ENCODE results near the gene TXNRD3. TPM values are rescaled to one million over a fixed set of nuclear protein-coding genes. Genes with fewer than 3 reads are reported as not detected.

The TXNRD3 gene
- total RNA-seq, 1 experiment from 2014 or later: 11.1 TPM

DNA sequence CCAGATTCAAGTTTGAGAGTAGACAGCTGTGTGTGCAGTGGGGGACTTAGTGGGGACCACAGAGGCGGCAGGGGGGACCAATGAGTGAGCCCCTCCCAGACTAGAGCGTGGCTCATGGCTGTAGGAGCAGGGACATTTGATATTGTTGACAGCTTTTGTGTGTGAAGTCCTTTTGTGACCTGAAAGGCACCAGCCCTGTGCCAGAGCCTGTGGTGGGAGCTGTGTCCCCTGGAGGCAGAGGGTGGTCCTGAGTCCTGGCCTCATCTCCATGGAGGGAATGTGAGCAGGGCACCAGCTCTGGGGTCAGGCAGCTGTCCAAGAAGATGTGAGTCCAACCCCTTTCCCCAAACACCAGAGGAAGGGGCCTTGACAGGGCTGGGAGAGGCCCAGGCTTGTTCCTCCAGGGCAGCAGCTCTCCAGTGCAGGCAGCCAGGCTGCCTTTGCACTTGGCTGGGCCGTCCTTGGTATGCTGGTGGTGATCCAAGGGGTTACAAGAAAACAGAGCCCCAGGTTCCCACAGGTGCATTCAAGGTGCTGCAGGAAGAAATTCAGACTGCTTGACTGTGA, 86.1 kb downstream of the TXNRD3 start:
- ChIA-PET CTCF (interaction anchor here (0.8 kb wide), 1 partner anchor 50 kb away, joined by 5 read pairs; no protein-coding TSS in a partner anchor), POLR2A (no interaction called here)
- DNase-seq: no peak
- H3K4me3 ChIP-seq (ENCODE audit: low read depth, low read length): no peak overlapping the region
- peaks cover 10% of the 10 kb centered on the region for H3K4me1 Mint-ChIP-seq (ENCODE audit: low read depth, unreplicated experiment)
- TF ChIP-seq, protein P1, sequence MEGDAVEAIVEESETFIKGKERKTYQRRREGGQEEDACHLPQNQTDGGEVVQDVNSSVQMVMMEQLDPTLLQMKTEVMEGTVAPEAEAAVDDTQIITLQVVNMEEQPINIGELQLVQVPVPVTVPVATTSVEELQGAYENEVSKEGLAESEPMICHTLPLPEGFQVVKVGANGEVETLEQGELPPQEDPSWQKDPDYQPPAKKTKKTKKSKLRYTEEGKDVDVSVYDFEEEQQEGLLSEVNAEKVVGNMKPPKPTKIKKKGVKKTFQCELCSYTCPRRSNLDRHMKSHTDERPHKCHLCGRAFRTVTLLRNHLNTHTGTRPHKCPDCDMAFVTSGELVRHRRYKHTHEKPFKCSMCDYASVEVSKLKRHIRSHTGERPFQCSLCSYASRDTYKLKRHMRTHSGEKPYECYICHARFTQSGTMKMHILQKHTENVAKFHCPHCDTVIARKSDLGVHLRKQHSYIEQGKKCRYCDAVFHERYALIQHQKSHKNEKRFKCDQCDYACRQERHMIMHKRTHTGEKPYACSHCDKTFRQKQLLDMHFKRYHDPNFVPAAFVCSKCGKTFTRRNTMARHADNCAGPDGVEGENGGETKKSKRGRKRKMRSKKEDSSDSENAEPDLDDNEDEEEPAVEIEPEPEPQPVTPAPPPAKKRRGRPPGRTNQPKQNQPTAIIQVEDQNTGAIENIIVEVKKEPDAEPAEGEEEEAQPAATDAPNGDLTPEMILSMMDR (IDR thresholded peaks at IDR 0.05; ENCODE audit: insufficient read depth in 1 of 2, low read depth in 1 of 2, low read length in 1 of 2, severe bottlenecking in 1 of 2, unreplicated experiment in 1 of 2): no peak
- H3K9me3 ChIP-seq: no peaks in the 10 kb centered on the region
- intact Hi-C loops (cut with micrococcal nuclease; ENCODE audit: unreplicated experiment): no loop called here
- H3K9me3 Mint-ChIP-seq (ENCODE audit: unreplicated experiment): no peaks in the 10 kb centered on the region
- H3K4me3 Mint-ChIP-seq (ENCODE audit: unreplicated experiment): no peak overlapping the region
- H3K36me3 Mint-ChIP-seq (ENCODE audit: insufficient read depth, unreplicated experiment): no peaks in the 10 kb centered on the region
- H3K27me3 Mint-ChIP-seq (ENCODE audit: insufficient read depth, unreplicated experiment): peaks cover 3% of the 10 kb centered on the region
- H3K36me3 ChIP-seq (ENCODE audit: control insufficient read depth, insufficient read depth, low read length): no peaks in the 10 kb centered on the region
- H3K27ac Mint-ChIP-seq (ENCODE audit: unreplicated experiment): no peak overlapping the region
- no TSS peak for BruUV-seq (replicated peaks)
- H3K27me3 ChIP-seq (replicated peaks; ENCODE audit: control insufficient read depth, insufficient read depth, low read length): no peaks in the 10 kb centered on the region
- no peaks in the 10 kb centered on the region for H3K4me1 ChIP-seq

DNA sequence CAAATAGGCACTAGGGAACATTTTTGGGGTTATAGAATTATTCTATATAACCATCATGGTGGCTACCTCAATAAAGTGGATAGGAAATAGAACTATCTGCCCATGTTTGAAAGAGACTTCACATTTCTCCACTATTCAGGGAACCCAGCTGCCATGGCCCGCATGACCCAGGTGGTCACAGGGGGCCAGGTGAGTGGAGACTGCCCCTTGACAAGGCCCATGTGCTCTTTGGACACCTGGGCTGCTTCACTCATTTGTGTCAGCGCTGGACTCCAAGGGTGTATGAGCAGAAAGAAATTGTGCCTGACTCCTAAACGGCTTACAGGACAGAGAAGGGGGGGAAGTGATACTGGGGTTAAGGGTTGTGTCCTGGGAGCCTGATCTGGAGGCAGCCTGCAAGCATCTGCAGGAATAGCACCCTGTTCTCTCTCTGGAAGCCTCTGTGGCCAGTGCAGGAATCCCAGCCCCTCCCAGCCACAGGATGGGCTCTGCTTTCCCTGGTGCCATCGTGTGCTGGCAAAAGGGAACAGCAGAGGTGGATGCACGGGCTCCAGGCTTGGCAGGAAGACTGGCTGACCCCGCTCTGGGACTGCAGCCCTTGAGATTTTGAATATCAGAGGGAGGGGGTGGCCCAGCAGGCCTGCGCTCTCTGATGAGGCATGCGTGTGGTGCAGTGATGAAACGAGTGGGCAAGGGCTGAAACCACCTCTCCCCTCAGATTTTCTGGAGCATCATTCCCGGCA, 87.1 kb downstream of the TXNRD3 start:
- intact Hi-C loops (cut with micrococcal nuclease; ENCODE audit: unreplicated experiment): no loop called here
- Mint-ChIP-seq H3K9me3 (ENCODE audit: unreplicated experiment) (no peaks in the 10 kb centered on the region), H3K4me3 (ENCODE audit: unreplicated experiment) (no peak overlapping the region), H3K36me3 (ENCODE audit: insufficient read depth, unreplicated experiment) (no peaks in the 10 kb centered on the region), H3K27me3 (ENCODE audit: insufficient read depth, unreplicated experiment) (peaks cover 3% of the 10 kb centered on the region), H3K27ac (ENCODE audit: unreplicated experiment) (no peak overlapping the region), H3K4me1 (ENCODE audit: low read depth, unreplicated experiment) (no peaks in the 10 kb centered on the region)
- ChIA-PET CTCF (no interaction called here), POLR2A (no interaction called here)
- peak in 1 of 2 experiments; percentile 34 for DNase-seq
- H3K36me3 ChIP-seq (ENCODE audit: control insufficient read depth, insufficient read depth, low read length): no peaks in the 10 kb centered on the region
- no peaks in the 10 kb centered on the region for H3K9me3 ChIP-seq
- BruUV-seq (replicated peaks): no TSS peak
- no peak overlapping the region for H3K4me3 ChIP-seq (ENCODE audit: low read depth, low read length)
- no peaks in the 10 kb centered on the region for H3K27me3 ChIP-seq (replicated peaks; ENCODE audit: control insufficient read depth, insufficient read depth, low read length)
- no peaks in the 10 kb centered on the region for H3K4me1 ChIP-seq
- TF ChIP-seq, protein P1 (IDR thresholded peaks at IDR 0.05; ENCODE audit: insufficient read depth in 1 of 2, low read depth in 1 of 2, low read length in 1 of 2, severe bottlenecking in 1 of 2, unreplicated experiment in 1 of 2): peak in 1 of 2 experiments; percentile 26

DNA sequence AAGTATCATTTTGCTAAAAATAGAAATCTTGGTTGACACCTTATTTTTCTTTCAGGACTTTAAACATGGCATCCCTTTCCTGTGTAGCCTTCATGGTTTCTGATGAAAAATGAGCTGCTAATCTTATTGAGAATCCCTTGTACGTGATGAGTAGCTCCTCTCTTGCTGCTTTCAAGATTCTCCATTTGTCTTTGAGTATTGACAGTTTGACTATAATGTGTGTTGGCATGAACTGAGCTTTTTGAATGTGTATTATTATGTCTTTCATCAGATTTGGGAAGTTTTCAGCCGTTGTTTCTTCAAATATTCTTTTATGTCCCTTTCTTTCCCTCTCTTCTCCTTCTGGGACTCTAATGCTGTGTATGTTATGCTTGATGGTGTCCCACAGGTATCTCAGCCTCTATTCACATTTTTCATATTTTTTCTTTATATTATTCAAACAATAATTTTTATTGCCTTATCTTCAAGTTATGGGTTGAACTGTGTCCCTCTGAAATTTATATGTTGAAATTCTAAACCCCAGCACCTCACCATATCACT, 92.1 kb downstream of the TXNRD3 start:
- H3K9me3 ChIP-seq: no peaks in the 10 kb centered on the region
- ChIA-PET POLR2A (no interaction called here), CTCF (no interaction called here)
- H3K36me3 ChIP-seq (ENCODE audit: control insufficient read depth, insufficient read depth, low read length): no peaks in the 10 kb centered on the region
- TF ChIP-seq, protein P1 (IDR thresholded peaks at IDR 0.05; ENCODE audit: insufficient read depth in 1 of 2, low read depth in 1 of 2, low read length in 1 of 2, severe bottlenecking in 1 of 2, unreplicated experiment in 1 of 2): no peak
- H3K4me1 Mint-ChIP-seq (ENCODE audit: low read depth, unreplicated experiment): no peaks in the 10 kb centered on the region
- H3K4me3 Mint-ChIP-seq (ENCODE audit: unreplicated experiment): no peak overlapping the region
- intact Hi-C loops (cut with micrococcal nuclease; ENCODE audit: unreplicated experiment): no loop called here
- no peak for DNase-seq
- H3K9me3 Mint-ChIP-seq (ENCODE audit: unreplicated experiment): no peaks in the 10 kb centered on the region
- BruUV-seq (replicated peaks): no TSS peak
- H3K36me3 Mint-ChIP-seq (ENCODE audit: insufficient read depth, unreplicated experiment): no peaks in the 10 kb centered on the region
- peaks cover 10% of the 10 kb centered on the region for H3K27me3 Mint-ChIP-seq (ENCODE audit: insufficient read depth, unreplicated experiment)
- H3K27me3 ChIP-seq (replicated peaks; ENCODE audit: control insufficient read depth, insufficient read depth, low read length): no peaks in the 10 kb centered on the region
- no peak overlapping the region for H3K4me3 ChIP-seq (ENCODE audit: low read depth, low read length)
- no peak overlapping the region for H3K27ac Mint-ChIP-seq (ENCODE audit: unreplicated experiment)
- H3K4me1 ChIP-seq: no peaks in the 10 kb centered on the region

Data from Caco-2 (cell line).